GM18498 (cell line): ENCODE data around the gene SEC14L5.
"Not testable (repeated sequence)": the region's sequence is repeated elsewhere in the genome, so short reads cannot be mapped to it uniquely, and the experiment has no call there.

Source experiments
- ATAC-seq: cut with Tn5 transposase; IDR thresholded peaks from one replicate; pipeline ENCODE4 v1.9.1; 2021; ENCODE audit warnings: mild to moderate bottlenecking, moderate library complexity; ENCODE audit not compliant: unreplicated experiment

The SEC14L5 gene

GRCh38 chr16:4948903-4949766 lies 9.0 kb upstream of the SEC14L5 start:
- no peak for ATAC-seq

- no peak for ATAC-seq
These were observed 8.1 kb upstream of the SEC14L5 start for GRCh38 chr16:4949986-4950385.

- ATAC-seq, result not testable (repeated sequence)
These were observed 6.5 kb upstream of the SEC14L5 start for GRCh38 chr16:4951583-4951982.

GRCh38 chr16:4954714-4955113 lies 3.4 kb upstream of the SEC14L5 start:
- no peak for ATAC-seq

DNA sequence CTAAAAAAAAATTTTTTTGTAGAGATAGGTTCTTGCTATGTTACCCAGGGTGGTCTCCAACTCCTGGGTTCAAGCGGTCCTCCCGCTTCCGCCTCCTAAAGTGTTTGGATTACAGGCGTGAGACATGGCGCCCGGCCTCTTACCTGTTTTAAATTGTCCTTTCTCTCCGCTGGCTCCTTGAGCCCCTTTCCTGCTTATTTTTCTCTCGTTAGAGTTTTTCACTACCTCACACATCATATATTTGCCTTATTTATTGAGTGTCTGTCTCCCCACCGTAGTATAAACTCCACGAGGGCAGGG lies 760 bp upstream of the SEC14L5 start:
- ATAC-seq, result no peak

- ATAC-seq, result no peak
These were observed 644 bp downstream of the SEC14L5 start for GRCh38 chr16:4958510-4959438.

GRCh38 chr16:4960579-4960978 lies 2.4 kb downstream of the SEC14L5 start:
- ATAC-seq, result no peak

GRCh38 chr16:4962716-4963115 lies 4.6 kb downstream of the SEC14L5 start:
- ATAC-seq, result no peak

DNA sequence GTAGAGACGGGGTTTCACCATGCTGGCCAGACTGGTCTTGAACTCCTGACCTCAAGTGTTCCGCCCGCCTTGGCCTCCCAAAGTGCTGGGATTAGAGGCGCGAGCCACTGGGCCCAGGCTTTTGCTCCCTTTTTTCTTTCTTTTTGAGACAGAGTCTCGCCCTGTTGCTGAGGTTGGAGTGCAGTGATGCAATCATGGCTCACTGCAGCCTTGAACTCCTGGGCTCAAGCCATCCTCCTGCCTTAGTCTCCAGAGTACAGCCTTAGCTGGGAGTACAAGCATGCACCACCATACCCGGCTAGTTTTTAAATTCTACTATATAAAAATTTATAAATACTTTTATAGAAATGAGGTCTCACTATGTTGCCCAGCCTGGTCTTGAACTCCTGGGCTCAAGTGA lies 5.4 kb downstream of the SEC14L5 start:
- not testable (repeated sequence) for ATAC-seq

DNA sequence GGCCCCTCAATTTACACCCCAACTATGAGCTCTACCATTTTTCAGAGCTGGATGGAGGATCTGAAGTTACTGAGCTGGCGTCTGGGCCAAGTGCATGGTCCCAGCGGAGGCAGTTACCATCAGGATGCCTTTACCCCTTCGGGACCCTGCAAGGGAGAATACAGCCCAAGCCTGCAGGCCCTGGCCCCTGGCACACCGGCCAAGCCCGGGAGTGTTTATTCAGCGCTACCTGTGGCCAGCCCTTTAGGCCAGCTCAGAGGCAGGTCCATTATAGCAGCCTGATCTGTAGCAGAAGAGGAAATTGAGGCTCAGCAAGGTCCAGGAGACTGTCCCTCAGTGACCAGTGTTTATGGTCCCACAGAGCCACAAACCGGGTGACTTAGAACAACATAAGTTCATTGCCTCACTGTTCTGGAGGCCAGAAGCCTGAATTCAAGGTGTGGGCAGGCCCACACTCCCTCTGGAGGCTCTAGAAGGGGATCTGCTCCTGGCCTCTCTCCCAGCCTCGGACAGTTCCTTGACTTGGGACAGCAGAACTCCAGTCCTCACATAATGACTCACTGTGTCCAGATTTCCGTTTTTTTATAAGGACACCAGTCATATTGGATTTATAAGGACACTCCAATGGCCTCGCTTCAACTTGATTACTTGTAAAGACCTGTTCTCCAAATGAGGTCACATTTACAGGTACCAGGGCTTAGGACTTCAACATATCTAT lies 8.8 kb downstream of the SEC14L5 start:
- no peak for ATAC-seq

GRCh38 chr16:4968278-4968677 lies 10.1 kb downstream of the SEC14L5 start:
- ATAC-seq, result not testable (repeated sequence)

- ATAC-seq, result no peak
These were observed 10.9 kb downstream of the SEC14L5 start for GRCh38 chr16:4968879-4969483.

DNA sequence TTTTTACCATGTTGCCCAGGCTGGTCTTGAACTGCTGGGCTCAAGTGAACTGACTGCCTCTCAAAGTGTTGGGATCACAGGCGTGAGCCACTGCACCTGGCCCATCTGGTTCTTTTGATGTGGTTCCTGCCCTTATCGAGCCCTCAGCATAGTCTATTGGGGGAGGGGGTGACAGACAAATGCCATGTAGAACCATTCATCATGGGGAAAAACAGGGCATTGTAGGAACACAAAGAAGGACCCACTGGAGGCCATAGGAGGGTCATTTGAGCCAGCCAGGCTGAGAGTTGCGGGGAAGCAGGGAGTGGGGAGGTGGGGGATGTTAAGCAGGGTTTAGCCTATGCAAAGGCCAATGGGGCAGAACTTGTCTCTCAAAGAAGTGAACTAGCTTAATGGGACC lies 11.9 kb downstream of the SEC14L5 start:
- no peak for ATAC-seq

DNA sequence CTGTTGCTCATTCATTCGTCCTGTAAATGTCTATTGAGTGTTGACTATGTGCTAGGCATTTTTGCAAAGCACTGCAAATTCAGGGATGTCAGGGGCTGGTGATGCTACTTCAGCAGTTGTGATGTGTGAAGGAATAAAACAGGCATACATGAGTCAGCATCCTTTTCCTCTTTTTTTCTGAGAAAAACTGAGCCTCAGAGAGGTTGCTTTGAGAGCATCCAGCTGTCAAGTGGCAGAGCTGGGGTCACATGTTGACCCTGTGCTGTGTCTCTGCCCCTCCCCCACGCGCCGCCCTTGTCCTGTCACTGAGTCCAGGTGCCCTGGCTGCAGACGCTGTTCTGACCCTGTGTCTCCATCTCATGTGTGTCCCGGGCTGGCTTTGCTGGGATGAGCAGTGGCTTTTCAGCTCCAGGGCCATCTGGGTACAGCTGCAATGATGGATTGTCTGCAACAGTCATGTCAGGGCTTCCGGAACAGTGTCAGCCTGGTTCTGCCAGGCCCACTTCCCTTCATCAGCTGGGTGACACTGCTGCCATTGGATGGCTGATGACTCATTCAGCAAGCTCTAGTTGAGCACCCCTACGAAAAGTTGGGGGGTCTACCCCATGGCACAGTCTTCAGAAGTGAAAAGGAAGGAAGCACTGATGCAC lies 14.9 kb downstream of the SEC14L5 start:
- no peak for ATAC-seq

DNA sequence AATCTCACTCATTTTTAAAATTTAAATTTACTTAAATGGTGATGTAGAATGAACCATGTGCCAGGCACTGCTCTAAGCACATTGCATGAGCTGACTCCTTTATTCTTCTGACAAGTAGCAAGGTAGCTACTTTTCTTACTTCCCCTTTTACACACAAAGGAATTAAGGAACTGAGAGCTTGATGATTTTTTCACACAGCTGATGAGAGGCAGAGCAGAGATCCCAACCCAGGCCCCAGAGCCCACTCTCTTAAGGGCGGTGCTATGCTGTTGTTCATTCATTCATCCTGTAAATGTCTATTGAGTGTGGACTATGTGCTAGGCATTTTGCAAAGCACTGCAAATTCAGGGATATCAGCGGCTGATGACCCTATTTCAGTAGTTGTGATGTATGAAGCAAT lies 17.9 kb downstream of the SEC14L5 start:
- ATAC-seq, result peak; percentile 97

DNA sequence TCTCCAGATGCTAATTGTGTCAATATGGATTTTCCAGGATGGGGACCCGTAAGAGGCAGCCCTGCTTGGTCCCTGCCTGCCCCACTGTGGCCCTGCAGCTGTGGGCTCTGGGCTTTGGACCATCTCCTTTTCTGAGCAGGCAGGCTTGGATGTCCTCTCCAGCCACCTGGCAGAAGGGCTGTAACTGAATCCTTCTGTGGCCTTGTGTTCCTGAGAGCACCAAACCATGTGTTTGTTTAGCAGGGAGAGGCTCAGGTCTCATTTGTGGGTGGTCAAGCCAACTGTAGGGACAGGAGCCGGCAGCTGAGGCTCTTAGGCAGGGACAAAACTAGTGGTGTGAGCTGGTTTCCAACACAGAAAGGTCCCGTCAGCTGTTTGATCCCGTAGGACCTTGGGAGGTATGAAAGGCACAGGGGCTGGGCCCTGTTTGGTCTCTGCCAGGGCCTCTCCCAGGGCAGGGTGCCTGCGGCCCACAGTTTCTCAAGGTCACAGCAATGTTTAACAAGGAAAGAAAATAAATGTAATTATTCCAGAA lies 18.5 kb downstream of the SEC14L5 start:
- ATAC-seq, result no peak

DNA sequence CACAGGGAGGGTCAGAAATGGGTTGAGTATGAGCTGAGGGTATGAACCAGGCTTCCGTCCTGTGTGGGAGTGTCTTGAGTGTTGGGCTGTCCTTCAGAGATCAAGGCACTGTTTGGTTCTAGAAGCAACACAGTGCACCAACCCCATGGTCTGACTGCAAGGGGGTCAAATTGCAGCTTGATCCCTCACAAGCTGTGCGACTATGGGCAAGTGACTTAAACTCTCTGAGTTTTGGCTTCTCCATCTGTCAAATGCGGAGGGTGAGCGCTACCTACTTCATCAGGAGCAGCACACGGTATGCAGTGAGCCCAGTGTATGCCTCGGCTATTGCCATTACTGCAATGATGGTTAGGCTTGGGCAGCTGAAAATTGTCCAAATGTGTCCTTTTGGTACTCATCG lies 21.0 kb downstream of the SEC14L5 start:
- no peak for ATAC-seq

- no peak for ATAC-seq
These were observed 21.9 kb downstream of the SEC14L5 start for GRCh38 chr16:4979736-4980660.

GRCh38 chr16:4980691-4981090 lies 22.6 kb downstream of the SEC14L5 start:
- ATAC-seq, result no peak
